ENCODE measurements around the gene FNBP1.
A peak's percentile ranks its signal among the peaks of the same experiment; 100 is the strongest.

Gene FNBP1

GRCh38 chr9:129934780-129935179 is 108.2 kb downstream of the FNBP1 start:
- ChIA-PET CTCF (no interaction called here), POLR2A (no interaction called here)
- TF ChIP-seq L3MBTL2 (conservative IDR thresholded peaks at IDR 0.05), result no peak
- no peak for TF ChIP-seq ELF4 (IDR thresholded peaks at IDR 0.05)
- no peak for TF ChIP-seq SP1 (IDR thresholded peaks at IDR 0.05)
- TF ChIP-seq FOXA1 (IDR thresholded peaks at IDR 0.05), result no peak
- TF ChIP-seq ARNT (IDR thresholded peaks at IDR 0.05), result no peak
- no peak for TF ChIP-seq LEF1 (IDR thresholded peaks at IDR 0.05; ENCODE audit: borderline replicate concordance)
- TF ChIP-seq PKNOX1 (IDR thresholded peaks at IDR 0.05), result no peak
- TF ChIP-seq HDGF (IDR thresholded peaks at IDR 0.05; ENCODE audit: borderline replicate concordance), result no peak
- TF ChIP-seq FOXK2 (IDR thresholded peaks at IDR 0.05), result no peak
- TF ChIP-seq FOXM1 (IDR thresholded peaks at IDR 0.05; ENCODE audit: borderline replicate concordance), result no peak
- TF ChIP-seq TARDBP (IDR thresholded peaks at IDR 0.05), result no peak
- no peak for TF ChIP-seq SUZ12 (IDR thresholded peaks at IDR 0.05)
- no peak for TF ChIP-seq ZNF384 (IDR thresholded peaks at IDR 0.05)
- TF ChIP-seq NFRKB (IDR thresholded peaks at IDR 0.05), result no peak
- TF ChIP-seq CTBP1 (IDR thresholded peaks at IDR 0.05; ENCODE audit: borderline replicate concordance), result no peak
- no peak for TF ChIP-seq BHLHE40 (IDR thresholded peaks at IDR 0.05; ENCODE audit: borderline replicate concordance)
- no peak for DNase-seq (ENCODE audit: extremely low spot score)

GRCh38 chr9:129934041-129934591 is 108.9 kb downstream of the FNBP1 start:
- TF ChIP-seq NFRKB (IDR thresholded peaks at IDR 0.05) (no peak), FOXK2 (IDR thresholded peaks at IDR 0.05) (no peak)
- POLR2A ChIA-PET, result no interaction called here
- CTCF ChIA-PET, result no interaction called here
- DNase-seq (ENCODE audit: extremely low spot score), result no peak

- CTCF ChIA-PET, result no interaction called here
- no peak for DNase-seq (ENCODE audit: extremely low spot score)
- TF ChIP-seq FOXK2 (IDR thresholded peaks at IDR 0.05) (no peak), HDGF (IDR thresholded peaks at IDR 0.05; ENCODE audit: borderline replicate concordance) (no peak), TARDBP (IDR thresholded peaks at IDR 0.05) (no peak), SUZ12 (IDR thresholded peaks at IDR 0.05) (no peak), LEF1 (IDR thresholded peaks at IDR 0.05; ENCODE audit: borderline replicate concordance) (no peak), PKNOX1 (IDR thresholded peaks at IDR 0.05) (no peak), ZNF384 (IDR thresholded peaks at IDR 0.05) (no peak), FOXA1 (IDR thresholded peaks at IDR 0.05) (no peak), ELF4 (IDR thresholded peaks at IDR 0.05) (no peak), NFRKB (IDR thresholded peaks at IDR 0.05) (no peak)
- POLR2A ChIA-PET, result no interaction called here
Measured at GRCh38 chr9:129933185-129934040, 109.6 kb downstream of the FNBP1 start.

- 0 out of 2 replicates have a peak, but pooled peaks have one; percentile 13 for TF ChIP-seq PKNOX1 (IDR thresholded peaks at IDR 0.05)
- TF ChIP-seq BHLHE40 (IDR thresholded peaks at IDR 0.05; ENCODE audit: borderline replicate concordance), result no peak
- ChIA-PET CTCF (no interaction called here), POLR2A (no interaction called here)
- no peak for DNase-seq (ENCODE audit: extremely low spot score)
Measured at GRCh38 chr9:129932303-129933151, 110.5 kb downstream of the FNBP1 start.

- POLR2A ChIA-PET, result no interaction called here
- TF ChIP-seq LEF1 (IDR thresholded peaks at IDR 0.05; ENCODE audit: borderline replicate concordance) (no peak), FOXM1 (IDR thresholded peaks at IDR 0.05; ENCODE audit: borderline replicate concordance) (no peak), TARDBP (IDR thresholded peaks at IDR 0.05) (no peak), L3MBTL2 (conservative IDR thresholded peaks at IDR 0.05) (no peak), FOXK2 (IDR thresholded peaks at IDR 0.05) (no peak), ELF4 (IDR thresholded peaks at IDR 0.05) (no peak), HDGF (IDR thresholded peaks at IDR 0.05; ENCODE audit: borderline replicate concordance) (no peak), SP1 (IDR thresholded peaks at IDR 0.05) (no peak), CTBP1 (IDR thresholded peaks at IDR 0.05; ENCODE audit: borderline replicate concordance) (no peak), ZNF384 (IDR thresholded peaks at IDR 0.05) (no peak), ARNT (IDR thresholded peaks at IDR 0.05) (no peak), BHLHE40 (IDR thresholded peaks at IDR 0.05; ENCODE audit: borderline replicate concordance) (no peak), PKNOX1 (IDR thresholded peaks at IDR 0.05) (no peak), SUZ12 (IDR thresholded peaks at IDR 0.05) (no peak), NFRKB (IDR thresholded peaks at IDR 0.05) (no peak), FOXA1 (IDR thresholded peaks at IDR 0.05) (no peak)
- DNase-seq (ENCODE audit: extremely low spot score), result no peak
- CTCF ChIA-PET, result no interaction called here
Measured at GRCh38 chr9:129930743-129931142, 112.2 kb downstream of the FNBP1 start.
